Measurements from ENCODE around the gene AKNAD1. TPM values are rescaled to one million over a fixed set of nuclear protein-coding genes. Genes with fewer than 3 reads are reported as not detected.
"Not testable (repeated sequence)": the region's sequence is repeated elsewhere in the genome, so short reads cannot be mapped to it uniquely, and the experiment has no call there.

AKNAD1 gene
- total RNA-seq, 1 donor from 2014 or later: 2.6 TPM

DNA sequence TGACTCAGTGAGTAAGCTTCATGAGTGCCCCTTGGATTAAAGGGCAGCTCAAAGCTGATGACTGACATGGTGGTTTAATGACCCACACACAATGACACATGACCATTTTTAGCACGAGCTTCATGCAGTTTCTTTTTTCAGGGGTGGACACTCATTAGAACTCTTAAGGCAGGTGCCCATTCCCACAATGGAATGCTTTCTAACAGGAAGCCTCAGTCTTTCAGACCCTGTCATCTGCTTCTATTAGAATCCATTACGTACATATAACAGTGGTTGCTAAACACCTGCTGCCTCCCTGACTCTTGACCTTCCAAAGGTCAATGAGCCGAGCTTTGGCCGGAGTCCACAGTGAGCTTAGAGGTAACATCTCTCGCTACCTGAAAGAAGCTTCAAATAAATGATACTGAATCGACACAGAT is 27.4 kb downstream of the AKNAD1 start:
- peak; percentile 68 for DNase-seq

DNA sequence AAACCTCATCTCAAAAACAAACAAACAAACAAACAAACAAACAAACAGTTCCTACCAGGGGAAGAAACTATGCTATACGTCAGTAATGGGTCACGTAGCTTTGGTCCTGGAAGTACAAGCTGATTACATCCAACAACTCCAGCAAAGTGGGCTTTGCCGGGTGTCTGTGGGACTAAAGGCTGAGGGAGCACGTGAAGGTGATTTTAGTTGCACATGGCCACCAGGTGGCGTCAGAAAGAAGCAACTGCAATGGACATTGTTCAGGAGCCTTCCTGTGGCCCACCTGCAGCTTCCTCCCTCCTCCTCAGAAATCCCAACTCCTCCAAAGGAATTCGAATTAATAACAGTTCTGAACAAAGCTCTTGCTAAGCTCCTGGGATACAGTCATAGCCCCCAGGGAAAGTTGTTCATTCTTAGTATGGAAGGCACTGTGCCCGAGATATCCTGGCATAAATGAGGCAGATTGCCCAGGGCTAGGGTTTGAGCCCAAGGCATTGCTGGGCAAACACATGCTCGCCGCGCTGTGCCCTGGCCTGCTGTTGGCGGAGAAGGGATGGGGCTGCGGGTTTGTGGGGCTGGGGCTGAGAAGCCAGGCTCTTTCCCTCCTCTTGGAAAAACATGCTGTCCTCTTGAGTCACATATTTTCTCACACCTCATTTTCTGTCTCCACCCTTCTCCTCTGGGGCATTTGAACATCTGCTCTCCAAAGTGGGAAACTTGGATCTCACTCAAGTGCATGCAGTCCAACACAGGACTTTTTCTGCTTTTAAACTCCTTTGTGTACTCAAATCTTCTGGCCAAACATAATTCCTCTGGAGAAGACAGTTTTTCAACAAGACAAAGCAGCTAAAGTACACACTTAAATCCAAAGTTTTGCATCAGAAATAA is 28.6 kb downstream of the AKNAD1 start:
- peak; percentile 94 for DNase-seq

DNA sequence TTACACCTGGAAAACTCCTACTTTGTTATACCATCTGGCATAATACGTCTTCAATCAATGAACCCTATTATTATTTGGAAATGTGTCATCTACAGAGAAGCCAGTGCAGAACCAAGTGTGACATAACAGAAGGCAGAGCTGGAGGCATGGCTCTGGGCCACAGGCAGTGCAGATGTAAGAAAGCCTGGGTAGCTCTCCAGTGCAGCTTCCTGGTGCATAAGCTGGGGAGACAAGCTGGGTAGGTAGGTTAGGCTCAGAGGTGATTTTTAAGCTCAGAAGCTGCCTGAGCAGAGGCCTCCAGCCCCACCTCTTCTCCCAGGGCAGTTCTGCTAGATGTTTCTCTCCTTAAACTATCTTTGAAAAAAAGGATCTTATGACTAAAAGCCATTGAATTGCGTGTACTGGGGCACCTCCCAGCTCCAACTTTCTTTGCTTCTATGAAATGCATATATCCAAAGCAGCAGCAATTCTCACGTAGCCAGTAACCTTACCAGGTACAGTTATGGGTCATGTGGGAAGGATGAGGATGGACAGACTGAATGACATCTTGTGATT is 30.7 kb downstream of the AKNAD1 start:
- no peak for DNase-seq

DNA sequence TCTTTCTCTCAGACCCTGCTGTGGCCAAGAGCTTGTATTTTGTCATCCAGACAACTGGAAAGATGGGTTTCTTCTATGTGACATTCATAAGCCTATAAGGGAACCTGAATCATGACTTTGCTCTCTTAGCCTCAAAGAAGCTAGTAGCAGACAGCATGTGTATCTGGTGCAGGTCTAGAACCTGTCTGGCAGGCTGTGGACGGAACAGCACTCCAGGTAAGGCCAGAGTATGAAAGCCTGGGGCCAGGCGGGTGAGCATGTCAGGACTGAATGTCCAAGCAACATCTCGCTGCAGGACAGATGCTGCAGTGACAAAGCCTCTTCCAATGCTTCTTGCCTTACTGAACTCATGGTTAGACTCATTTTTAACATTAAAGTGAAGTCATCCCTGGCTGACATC is 32.8 kb downstream of the AKNAD1 start:
- DNase-seq: no peak

DNA sequence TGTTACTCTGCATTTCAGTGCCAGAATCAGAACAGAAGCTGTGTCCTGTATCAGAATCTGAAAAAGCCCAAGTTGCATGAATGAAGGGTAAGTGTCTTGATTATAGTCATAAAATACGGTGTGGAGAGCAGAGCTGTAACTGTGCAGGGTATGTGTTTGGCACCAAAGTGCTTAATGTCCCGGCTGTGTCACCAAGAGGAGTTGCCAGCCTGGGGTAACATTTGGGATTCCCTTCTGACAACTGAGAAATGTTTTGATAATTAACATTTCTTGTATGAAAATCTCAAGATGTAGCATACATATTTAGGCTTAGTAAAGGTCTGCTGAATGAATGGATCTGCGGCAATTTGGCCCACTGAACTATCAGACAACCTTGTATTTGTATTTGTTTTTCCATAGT is 33.3 kb downstream of the AKNAD1 start:
- DNase-seq: no peak

DNA sequence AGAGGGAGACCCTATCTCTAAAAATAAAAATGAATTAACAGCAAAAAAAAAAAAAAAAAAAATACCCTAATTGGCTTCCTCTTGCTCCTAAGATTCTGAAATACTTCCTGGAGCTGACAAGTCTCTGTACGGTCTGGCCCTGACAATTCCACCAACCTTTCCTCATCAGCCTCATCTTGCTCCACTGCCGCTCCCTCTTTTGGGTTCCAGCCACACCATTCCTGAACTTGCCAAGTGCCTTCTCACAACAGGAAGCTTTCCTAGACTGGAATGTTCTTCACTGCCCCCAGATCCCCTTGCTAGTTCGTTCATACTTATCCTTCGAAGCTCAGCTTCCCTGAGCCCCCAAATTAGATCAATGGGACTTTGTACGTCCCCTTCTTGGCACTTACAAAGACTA is 37.0 kb downstream of the AKNAD1 start:
- DNase-seq: no peak

DNA sequence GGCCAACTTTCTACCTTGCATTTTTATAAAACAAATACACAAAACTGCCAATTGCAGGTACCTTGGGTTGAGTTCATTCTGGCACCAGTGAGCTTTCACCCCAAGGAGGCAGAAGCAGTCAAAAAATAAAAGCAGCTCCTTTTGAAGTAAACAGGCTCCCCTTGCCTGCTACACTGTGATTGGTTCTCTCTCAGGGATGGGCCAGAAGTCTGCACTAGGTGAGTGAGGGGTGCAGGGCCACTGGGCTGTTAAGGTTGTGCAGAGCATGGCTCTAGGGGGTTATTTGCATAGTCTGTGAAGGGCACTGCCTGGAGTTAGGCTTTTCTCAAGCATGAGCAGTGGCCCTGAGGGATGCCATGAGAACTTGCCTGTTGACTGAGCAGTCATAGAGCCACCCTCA is 39.1 kb downstream of the AKNAD1 start:
- DNase-seq: peak; percentile 2

DNA sequence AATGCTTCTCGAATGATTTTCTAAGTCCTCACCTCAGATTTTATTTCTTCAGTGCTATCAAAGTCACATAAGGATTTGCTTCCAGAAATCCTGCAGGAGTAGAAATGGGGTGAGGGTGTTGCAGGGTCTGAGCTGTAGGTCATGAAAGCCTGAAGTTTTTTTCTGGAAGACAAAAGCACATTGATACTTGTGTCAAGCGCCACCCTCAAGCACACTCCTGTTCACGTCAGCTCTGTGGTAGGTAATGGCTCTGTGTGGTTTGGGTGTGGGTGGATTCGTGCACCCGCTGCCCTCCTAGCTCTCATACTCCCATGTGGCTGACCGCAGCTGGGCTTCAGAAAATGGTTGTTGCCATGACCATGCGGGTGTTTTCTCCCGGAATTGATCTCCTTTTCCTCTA is 39.9 kb downstream of the AKNAD1 start:
- DNase-seq: peak; percentile 64

DNA sequence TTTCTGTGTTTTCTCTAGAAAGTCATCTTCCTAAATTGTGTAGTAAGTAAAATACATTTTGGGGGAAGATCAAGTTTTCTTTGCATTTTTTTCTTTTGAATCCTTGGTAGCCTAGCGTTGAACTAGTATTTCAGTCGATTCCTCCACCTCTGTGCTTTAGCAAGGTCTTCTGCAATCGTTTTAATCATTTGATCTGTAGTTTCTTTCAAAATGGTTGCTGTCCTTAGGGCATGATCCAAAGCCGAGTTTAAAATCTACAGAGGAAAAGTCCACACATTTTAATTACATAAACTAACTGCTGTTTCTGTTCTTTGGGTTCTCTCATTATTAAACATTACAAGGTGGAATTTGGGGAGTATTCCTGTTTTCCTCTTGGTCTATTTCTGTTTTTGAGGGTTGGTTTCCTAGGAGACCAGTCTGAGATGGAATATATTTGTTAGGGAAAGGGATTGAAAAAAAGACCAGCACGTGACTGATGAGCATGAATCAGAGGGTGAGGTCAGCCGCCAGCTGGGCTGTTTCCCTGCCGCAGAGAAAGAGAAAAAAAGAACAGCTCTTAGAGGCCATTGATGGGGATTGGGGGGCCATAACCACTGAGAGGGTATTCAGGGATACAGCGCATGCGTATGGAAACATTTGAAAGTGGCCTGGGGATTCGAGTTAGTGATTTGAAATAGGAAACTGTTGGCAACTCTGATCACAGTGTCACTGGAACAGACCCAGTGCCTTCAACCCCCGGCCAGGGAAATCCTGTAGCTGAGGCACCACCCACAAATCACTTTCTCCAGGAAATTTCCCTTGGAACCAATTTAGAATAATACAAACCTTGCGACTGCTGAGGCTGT is 40.6 kb downstream of the AKNAD1 start:
- peak; percentile 97 for DNase-seq

DNA sequence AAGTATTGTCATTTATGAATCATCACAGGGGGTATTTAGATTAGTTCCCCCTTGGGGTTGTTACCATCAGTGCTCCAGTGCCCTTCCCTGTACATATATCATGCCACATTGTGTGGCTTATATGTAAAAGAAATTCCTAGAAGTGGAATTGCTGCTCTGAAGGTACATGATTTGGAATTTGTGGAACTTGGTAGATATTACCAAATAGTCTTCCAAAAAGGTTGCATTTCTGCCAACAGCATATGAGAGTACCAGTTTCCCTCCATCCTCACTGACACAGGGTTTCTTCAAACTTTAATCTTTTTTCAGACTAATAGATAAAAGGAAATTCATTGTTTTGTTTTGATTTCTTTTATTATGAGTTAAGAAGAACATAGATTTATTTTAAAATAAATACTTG is 41.3 kb downstream of the AKNAD1 start:
- DNase-seq: peak; percentile 16

DNA sequence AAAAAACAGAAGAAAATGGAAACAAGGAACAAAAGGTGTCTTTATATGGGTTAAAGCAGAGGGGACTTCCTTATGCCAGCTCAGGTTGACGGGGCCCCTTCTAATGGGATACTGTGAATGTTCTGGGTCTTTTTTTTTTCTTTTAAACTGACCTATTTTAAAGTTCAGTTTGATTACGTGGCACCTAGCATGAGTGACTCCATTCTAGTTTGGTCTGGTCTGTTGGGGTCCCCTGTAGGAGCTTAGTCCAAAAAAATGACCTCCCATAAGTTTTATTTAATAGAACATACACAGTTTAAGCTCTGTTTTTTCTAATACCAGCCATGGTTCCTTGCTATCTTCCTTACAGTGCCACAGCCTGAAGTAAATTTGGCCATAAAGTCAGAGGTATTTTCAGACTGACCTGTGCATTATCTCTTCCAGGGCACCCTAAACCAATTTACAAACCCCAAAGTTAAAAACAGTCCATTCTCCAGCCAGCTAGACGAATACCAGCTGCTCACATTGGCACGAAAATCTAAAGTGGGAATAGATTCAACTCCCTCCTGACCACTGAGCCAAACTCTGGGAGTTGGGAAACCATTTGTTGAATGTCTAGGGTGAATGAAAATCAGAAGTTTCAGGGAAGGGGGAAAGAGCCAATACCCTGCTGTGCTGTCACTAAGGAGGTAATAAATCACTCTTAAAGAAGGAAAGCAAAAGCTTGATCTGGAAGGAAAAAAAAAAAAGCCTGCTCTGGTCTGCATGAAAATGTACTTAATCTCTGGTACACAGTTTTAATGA is 42.4 kb downstream of the AKNAD1 start:
- peak; percentile 58 for DNase-seq

DNA sequence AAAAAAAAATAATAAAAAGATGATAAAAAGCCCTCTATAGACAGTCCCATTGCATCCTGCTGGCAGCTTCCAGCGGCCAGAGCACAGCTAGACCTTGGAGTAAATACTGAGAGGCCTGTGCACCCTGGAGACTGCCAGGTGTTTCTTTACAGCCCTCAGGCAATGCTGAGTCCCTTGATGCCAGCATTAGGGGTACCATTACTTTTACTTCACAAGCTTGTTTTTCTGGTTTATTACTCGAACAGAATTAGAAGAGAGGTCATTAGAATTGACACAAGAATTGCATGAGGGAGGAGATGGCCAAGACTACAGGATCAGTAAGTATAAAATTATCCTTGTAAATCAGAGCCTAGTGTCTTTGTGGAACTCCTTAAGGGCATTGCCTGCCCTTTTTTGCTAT is 43.6 kb downstream of the AKNAD1 start:
- peak; percentile 2 for DNase-seq

DNA sequence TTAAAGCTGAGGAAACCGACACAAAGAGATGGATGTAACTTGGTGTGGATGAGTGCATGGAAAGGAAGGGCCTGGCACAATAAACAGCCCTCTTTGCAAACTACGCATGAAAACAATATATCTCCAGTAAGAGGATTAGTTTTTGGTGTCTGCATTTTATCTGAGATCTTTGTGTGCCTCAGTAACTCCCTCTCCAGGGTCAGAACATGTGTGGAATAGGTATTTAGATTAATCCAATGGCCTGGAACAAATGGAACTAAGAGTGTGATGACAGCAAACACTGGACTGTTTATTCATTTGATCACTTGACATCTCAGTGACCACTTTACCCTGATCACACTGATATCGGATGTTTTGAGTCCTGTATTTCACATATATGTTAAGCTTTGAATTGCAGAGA is 45.3 kb downstream of the AKNAD1 start:
- peak; percentile 2 for DNase-seq

DNA sequence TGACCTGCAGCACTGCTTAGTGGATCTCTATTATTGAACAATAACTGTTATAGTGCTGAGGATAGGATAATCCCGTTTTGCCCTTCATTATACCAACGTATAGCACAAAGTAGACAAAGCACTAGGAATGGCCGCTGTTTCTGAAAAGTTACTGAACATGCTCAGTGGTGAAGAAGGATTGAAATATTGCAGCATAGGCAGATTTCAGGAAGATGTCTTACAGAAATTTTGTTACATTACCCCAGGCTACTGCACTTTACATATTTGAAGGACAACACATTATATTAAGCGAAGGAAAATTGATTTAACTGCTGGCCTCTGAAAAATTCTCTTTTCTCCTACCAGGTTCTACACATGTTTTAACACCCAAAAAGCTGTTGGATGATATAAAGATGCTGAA is 48.5 kb downstream of the AKNAD1 start:
- no peak for DNase-seq

DNA sequence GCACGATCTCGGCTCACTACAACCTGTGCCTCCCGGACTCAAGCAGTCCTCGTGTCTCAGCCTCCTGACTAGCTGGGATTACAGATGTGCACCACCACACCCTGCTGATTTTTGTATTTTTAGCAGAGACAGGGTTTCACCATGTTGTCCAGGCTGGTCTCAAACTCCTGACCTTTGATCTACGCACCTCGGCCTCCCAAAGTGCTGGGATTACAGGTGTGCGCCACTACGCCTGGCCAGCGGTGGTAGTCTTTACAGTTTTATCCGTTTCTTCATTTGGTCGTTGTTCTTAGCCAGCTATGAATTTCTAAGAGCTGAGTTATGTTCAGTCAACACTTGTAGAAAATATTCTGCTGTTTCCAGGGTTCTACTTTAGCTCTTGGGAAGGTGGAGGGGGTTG is 53.3 kb downstream of the AKNAD1 start:
- DNase-seq: no peak

DNA sequence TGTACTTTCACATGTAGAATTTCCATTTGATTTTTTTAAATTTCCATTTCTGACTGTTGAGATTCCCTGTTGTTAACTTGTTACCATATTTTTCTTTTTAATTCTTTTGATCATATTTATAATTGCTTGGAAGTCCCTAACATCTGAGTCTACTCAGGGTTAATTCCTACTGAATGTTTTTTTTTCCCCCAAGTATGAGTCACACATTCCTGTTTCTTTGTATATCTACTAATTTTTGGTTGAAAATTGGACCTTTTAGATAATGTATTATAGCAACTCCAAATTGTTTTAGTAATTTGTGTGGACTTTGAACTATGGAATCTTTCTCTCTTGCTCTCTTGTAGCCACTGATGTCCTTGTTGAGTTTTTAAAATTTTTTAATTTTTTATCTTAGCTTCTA is 55.8 kb downstream of the AKNAD1 start:
- DNase-seq: no peak

DNA sequence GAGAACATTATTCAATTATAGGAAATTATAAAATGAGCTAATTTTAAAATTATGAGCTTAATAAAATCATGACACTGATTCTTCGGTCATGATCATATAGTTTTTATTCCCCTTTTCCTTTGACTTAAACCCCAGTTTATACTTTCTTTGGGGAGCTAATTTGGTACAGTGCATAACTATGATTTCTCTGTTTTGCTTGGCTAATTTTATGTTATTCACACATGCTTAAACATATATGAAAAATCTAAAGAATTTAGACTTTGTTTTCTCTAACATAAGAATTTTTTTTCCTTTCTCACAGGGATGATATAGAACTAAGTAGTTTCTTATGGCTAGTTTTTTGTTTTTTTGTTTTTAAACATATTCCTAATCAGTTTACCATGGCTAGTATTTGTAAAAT is 57.9 kb downstream of the AKNAD1 start:
- no peak for DNase-seq

DNA sequence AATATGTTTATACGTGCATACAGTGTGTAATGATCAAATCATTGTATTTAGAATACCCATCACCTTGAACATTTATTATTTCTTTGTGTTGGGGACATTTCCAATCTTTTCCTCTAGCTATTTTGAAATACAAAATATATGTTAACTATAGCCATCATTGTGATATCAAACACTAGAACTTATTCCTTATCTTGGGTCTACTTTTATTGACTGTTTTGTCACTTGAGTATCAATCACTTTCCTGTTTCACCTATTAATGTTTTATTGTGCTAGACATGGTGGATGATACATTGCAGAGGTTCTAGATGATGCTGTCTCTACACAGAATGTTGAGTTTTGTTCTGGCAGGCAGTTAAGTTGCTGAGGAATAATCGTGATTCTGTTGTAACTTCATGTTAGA is 64.5 kb downstream of the AKNAD1 start:
- no peak for DNase-seq

DNA sequence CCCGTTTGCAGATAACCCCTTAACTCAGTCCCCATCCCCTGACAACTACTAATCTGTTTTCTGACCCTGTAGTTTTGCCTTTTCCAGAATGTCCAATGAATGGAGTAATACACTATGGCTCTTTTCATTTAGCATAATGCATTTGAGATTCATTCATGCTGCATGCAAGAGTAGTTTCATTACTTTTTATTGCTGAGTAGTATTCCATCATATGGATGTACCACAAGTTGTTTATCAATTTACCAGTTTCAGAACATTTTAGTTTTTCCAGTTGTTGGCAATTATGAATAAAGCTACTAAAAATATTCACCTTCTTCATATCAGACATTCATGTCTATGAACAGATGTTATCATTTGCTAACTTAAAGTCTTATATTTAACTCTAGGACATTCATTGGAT is 65.1 kb downstream of the AKNAD1 start:
- DNase-seq: no peak

DNA sequence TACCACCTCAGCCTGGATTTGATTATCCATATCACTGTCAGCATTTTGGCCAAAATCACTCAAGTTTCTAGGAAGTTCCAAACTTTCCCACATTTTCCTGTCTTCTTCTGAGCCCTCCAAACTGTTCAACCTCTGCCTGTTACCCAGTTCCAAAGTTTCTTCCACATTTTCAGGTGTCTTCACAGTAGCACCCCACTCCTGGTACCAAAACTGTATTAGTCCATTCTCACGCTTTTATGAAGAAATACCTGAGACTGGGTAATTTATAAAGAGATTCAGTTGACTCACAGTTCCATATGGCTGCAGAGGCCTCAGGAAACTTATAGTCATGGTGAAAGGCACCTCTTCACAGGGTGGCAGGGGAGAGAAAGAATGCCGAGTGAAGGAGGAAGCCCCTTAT is 71.0 kb downstream of the AKNAD1 start:
- no peak for DNase-seq

DNA sequence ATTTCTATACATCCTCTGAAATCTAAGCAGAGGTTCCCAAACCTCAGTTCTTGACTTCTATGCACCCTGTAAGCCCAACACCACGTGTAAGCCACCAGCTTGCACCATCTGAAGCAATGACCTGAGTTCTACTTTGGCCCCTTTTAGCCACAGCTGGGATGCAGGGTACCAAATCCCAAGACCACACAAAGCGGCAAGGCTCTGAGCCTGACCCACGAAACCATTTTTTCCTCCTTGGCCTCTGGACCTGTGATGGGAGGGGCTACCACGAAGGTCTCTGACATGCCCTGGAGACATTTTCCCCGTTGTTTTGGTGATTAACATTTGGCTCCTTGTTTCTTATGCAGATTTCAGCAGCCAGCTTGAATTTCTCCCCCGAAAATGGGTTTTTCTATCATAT is 71.6 kb downstream of the AKNAD1 start:
- no peak for DNase-seq

DNA sequence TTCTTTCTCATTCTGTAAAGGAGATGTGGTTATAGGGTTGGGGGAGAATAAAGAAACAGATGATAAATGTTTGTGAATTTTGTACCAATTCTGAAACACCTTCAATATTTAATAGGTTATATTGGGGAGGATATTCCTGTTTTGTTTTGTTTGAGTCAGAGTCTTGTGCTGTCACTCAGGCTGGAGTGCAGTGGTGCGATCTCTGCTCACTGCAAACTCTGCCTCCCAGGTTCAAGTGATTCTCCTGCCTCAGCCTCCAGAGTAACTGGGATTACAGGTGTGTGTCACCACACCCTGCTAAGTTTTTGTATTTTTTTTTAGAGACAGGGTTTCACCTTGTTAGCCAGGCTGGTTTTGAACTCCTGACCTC is 75.3 kb downstream of the AKNAD1 start:
- DNase-seq: not testable (repeated sequence)

Measured in tongue (tissue), 2 donors.